Smooth muscle cell of the brain vasculature (primary cell): ENCODE results near the gene CFL2.
"Not testable (repeated sequence)": the region's sequence is repeated elsewhere in the genome, so short reads cannot be mapped to it uniquely, and the experiment has no call there.

Experiments used
- DNase-seq: peaks from one replicate; pipeline ENCODE4 v3.0.0-alpha.2; 2012; ENCODE audit warnings: low read depth, low spot score

Gene CFL2

GRCh38 chr14:34714320-34715126 is at the start of gene CFL2:
Gene CFL2 (minus strand): TSS chr14:34714593. CDS start chr14:34714540, 53 bp downstream.
- DNase-seq = no peak

DNA sequence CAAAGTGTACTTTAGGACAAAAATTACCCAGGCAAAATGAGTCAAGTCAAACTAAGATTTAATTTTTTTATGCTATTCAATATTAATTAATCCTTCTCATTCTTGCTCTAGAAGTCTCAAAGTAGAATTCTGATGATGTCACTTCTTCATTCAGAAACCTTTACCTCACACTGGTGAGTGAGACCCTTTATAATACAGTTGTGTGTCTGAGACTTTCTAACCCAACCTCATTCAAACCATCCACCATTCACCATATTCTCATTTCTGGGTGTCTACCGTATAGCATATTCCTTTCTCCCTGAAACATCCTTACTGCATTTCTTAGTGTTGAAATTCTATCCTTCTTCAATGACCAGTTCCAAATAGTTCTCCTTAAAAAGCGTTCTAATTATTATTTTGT is 40.8 kb upstream of the CFL2 start:
- DNase-seq = no peak

DNA sequence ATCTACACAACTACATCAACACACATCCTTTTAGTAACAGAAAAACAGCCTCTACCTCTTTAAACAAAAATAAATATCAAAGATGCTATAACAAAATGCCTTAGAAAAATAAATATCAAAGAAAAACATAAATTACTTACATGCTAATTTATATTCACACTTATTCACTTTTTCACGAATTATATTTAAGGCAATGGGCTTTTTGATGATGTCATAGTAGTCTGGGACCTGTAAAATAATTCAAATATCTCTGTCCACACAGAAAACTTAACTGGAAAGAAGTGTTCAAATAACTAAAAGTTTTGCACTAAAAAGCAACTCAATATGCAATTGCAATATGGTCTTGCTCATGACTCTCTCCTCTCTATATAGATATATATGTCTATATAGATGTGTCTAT is 40.3 kb upstream of the CFL2 start:
- DNase-seq = no peak

DNA sequence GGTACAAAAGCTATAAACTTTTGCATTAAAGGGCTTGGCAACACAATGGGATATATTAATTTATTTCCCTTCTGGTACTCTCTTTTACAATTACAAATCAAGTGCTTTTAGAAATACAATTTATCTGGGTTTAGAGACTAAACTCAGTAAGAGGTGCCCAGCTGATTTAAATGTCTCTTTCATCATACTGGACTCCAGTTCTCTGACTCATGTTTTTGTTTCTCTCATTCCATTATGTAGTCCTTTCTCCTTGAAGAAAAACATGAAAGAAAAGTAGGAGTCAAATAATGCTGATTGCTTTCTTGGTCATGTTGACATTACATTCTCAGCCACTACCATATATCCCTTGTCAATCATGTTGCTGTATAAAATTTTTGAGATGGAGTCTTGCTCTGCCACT is 36.3 kb upstream of the CFL2 start:
- peak; percentile 17 for DNase-seq

DNA sequence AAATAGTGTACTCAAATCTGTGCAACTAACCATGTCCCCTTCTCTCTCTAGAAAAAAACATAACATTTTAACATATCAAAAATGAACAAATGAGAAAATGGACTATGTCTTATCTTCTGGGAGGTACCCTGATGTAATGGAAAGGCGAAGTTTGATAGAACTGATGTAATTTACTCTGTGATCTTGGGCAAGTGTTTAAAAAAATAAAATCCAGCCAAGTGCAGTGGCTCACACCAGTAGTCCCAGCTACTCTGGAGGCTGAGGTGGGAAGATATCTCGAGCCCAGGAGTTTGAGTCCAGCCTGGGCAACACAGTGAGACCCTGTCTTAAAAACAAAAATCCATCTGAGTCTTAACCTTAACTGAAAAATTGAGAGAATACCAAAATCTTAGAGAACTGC is 35.8 kb upstream of the CFL2 start:
- no peak for DNase-seq

- DNase-seq = no peak
Measured at GRCh38 chr14:34749408-34749807, 35.0 kb upstream of the CFL2 start.

DNA sequence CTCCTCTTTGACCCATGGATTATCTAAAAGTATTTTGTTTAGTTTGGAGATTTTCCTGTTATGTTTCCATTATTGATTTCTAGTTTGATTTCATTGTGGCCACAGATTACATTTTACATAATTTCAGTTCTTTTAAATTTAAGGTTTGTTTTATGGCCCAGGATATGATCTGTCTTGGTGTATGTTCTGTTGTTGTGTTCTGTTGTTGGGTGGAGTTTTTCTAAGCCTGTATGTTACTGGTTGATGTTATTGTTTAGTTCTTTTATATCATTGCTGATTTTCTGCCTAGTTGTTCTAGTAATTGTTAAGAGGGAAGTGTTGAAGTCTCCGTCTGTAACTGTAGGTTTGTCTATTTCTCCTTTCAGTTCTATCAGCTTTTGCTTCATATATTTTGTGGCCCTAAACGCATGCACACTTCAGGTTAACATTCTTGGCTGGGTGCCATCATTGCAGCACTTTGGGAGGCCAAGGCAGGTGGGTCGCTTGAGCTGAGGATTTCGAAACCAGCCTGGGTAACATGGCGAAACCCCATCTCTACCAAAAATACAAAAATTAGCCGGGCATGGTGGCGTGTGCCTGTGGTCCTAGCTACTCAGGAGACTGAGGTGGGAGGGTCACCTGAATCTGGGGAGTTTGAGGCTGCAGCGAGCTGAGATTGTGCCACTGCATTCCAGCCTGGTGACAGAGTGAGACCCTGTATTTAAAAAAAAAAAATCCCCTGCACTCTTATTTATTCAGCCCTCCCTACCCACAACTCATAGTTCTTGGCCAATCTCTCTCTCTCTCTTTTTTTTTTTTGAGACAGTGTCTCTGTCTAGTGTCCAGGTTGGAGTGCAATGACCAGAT is 28.1 kb upstream of the CFL2 start:
- no peak for DNase-seq

- DNase-seq = no peak
Measured at GRCh38 chr14:34741840-34742239, 27.4 kb upstream of the CFL2 start.

GRCh38 chr14:34740139-34740538 is 25.7 kb upstream of the CFL2 start:
- not testable (repeated sequence) for DNase-seq

DNA sequence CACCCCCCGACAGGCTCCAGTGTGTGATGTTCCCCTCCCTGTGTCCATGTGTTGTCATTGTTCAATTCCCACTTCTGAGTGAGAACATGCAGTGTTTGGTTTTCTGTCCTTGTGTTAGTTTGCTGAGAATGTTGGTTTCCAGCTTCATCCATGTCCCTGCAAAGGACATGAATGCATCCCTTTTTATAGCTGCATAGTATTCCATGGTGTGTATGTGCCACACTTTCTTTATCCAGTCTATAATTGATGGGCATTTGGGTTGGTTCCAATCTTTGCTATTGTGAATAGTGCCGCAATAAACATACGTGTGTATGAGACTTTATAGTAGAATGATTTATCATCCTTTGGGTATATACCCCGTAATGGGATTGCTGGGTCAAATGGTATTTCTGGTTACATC is 22.7 kb upstream of the CFL2 start:
- DNase-seq = not testable (repeated sequence)

DNA sequence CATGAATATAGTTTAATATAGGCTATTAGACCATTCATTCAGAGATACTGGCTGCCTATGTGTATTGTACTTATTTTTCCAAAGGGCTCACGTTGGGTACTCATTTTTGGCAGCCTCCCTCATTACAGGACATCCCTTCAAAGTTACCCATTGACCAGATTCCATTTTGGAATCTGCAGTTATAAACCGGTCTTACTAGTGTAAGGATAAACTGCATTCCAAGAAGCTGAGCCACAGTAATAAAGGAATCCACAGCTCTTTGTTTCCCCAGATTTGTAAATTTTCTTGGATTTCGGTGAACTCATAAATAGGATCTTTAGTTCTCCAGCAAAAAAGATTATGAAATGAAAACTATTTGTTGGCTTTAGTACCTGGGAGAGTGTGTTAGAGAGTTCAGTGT is 18.9 kb upstream of the CFL2 start:
- no peak for DNase-seq

DNA sequence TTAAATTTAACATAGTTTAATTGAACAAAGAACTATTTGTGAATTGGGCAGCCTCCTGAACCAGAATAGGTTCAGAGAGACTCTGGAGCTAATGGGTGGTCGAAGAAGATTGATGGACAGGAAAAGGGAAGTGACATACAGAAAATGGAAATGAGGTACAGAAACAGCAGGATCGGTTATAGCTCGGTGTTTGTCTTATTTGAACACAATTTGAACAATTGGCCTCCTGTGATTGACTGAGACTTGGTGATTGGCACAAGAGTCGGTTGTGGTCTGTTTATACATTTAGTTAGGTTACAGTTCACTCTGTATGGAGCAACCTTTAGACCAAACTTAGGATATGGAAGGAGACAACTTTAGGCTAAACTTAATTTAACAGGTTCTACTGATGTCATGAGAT is 18.4 kb upstream of the CFL2 start:
- DNase-seq = no peak

GRCh38 chr14:34723867-34724266 is 9.5 kb upstream of the CFL2 start:
- no peak for DNase-seq

DNA sequence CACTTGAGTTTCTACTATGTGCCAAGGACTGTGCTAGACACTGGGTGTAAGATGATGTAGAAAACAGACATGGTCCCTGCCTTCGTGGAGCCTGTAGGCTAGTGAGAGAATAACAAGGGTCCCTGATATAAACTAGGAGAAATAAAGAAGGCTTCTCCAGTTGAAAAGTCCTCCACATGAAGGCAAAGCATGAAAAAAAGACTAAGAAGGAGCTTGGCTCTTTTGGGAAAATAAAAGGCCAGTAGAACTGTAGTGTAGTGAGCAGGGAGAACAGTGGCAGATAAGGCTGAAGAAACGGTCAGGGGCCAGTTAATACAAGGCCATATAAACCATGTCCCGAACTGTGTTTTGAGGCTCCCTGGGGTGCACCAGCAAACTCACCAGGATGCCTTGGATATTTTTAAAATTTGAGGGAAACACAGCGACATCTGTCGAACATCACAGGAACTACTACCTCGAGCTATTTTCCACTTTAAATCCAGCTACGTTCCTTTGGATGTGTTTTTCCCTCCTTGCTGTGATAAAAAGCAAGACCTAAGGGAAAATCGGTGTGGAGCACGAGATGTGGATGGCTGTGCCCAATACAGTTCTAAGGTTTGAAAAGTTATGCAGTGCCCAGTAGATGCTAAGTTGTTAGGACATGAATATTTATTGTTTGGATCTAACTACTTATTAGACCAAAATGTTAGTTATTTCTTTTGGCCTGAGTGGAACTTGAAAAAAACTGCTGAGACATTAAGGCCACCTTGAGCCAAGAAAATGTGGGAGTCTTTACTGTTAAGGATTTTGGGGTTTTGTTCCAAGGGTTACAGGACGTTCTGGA is 8.5 kb upstream of the CFL2 start:
- peak; percentile 50 for DNase-seq

DNA sequence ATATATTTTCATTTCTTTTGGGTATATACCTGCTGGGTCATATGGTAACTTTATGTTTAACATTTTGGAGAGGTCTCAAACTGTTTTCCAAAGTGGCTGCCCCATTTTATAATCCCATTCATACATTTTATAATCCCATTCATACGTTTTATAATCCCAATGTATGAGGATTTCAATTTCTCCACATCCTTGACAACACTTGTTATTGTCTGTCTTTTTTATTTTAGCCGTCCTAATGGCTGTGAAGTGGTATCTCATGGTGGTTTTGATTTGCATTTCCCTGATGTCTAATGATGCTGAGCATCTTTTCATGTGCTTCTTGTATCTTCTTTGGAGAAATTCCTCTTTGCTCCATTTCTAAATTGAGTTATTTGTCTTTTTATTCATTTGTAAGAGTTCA is 6.7 kb upstream of the CFL2 start:
- DNase-seq = no peak

GRCh38 chr14:34718750-34719304 is 4.4 kb upstream of the CFL2 start:
- DNase-seq = no peak

- no peak for DNase-seq
Measured at GRCh38 chr14:34715127-34715863, 902 bp upstream of the CFL2 start.

- DNase-seq = no peak
Measured at GRCh38 chr14:34713681-34714319, 593 bp downstream of the CFL2 start.

DNA sequence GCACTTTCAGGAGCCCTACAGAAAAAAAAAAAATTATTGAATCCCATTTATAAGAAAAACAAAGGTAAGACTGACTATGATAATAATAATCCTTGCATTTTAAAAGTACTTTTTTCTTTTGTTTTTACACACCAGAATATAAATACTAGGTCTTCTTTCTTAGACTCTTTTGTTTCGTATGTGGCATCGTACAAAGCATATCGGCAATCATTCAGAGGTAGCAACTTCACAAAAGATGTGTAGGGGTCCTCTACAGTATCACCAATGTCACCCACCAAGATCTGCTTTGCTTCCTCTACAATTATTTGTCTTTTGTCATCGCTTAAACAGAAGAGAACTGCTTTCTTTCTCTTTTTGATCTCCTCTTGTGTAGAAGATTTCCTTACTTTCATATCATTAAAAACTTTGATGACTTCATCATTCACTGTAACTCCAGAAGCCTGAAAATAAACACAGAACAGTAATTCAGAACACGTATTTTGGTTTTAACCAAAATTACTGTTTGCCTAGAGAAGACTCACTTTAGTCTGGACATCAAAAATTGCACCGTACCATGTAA is 1.2 kb downstream of the CFL2 start:
- DNase-seq = no peak
